SJCRH30 (cell line): ENCODE measurements around the gene ZNF750. TPM values are rescaled to one million over a fixed set of nuclear protein-coding genes. Genes with fewer than 3 reads are reported as not detected.

ENCODE experiments used
- DNase-seq, 2 experiments: peaks; one replicate each; pipeline ENCODE4 v3.0.0-alpha.2; 2015 to 2020
- H3K27ac ChIP-seq: fragments of 250-450 bp; sonication (Bioruptor Pico); 2 replicates; pipeline ENCODE4 v1.5.1; 2020; ENCODE audit warnings: mild to moderate bottlenecking, moderate library complexity
- H3K27me3 ChIP-seq: fragments of 250-450 bp; sonication (Bioruptor Pico); 2 replicates; pipeline ENCODE4 v1.5.1; 2020; ENCODE audit warnings: mild to moderate bottlenecking, moderate library complexity
- H3K36me3 ChIP-seq: fragments of 250-450 bp; sonication (Bioruptor Pico); 2 replicates; pipeline ENCODE4 v1.5.1; 2020; ENCODE audit warnings: mild to moderate bottlenecking, moderate library complexity
- H3K4me1 ChIP-seq: fragments of 250-450 bp; sonication (Bioruptor Pico); 2 replicates; pipeline ENCODE4 v1.5.1; 2020; ENCODE audit warnings: mild to moderate bottlenecking, moderate library complexity
- H3K4me3 ChIP-seq: fragments of 250-450 bp; sonication (Bioruptor Pico); 2 replicates; pipeline ENCODE4 v1.5.1; 2020; ENCODE audit warnings: mild to moderate bottlenecking, moderate library complexity
- H3K9me3 ChIP-seq: fragments of 250-450 bp; sonication (Bioruptor Pico); replicated peaks from 2 replicates; pipeline ENCODE4 v1.5.1; 2020; ENCODE audit warnings: mild to moderate bottlenecking, moderate library complexity
- total RNA-seq: library from RNA; depleted of rRNA; stranded (reverse); fragments of >200 nt; shearing (Covaris generic); gene quantifications from 2 replicates; pipeline ENCODE4 v1.2.3, GENCODE V29; 2014

ZNF750 gene
- total RNA-seq, 1 experiment from 2014 or later, result not detected

- Histone ChIP-seq H3K9me3 (peaks cover 13% of the 10 kb centered on the region; the same call in 1 of the 2 replicates), H3K36me3 (peaks cover 82% of the 10 kb centered on the region), H3K4me1 (no peaks in the 10 kb centered on the region), H3K27ac (no peak overlapping the region), H3K4me3 (no peak overlapping the region), H3K27me3 (no peaks in the 10 kb centered on the region)
- DNase-seq, result no peak
These were observed 16.8 kb downstream of the ZNF750 start for GRCh38 chr17:82823004-82823403.

DNA sequence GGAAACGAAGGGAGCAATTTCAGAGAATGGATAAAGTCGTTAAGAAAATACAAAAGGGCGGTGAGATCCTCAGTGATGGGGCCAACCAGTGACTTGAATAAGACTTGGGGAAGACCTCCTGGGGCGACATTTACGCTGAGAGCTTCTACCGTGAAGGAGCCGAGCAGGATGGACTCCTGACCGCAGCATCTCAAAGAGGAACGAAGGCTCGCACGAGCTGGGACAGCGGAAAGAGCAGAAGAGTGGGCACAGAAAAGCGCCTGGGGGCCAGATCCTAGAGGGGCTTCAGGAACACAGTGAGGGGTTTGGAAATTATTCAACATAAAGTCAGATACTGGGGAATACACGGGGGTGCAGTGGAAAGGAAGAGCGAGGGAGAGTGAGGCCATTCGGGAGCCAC, 17.5 kb downstream of the ZNF750 start:
- Histone ChIP-seq H3K36me3 (peaks cover 83% of the 10 kb centered on the region), H3K9me3 (peaks cover 13% of the 10 kb centered on the region; the same call in 1 of the 2 replicates), H3K27ac (no peak overlapping the region), H3K27me3 (no peaks in the 10 kb centered on the region), H3K4me1 (no peaks in the 10 kb centered on the region), H3K4me3 (no peak overlapping the region)
- DNase-seq, result no peak

DNA sequence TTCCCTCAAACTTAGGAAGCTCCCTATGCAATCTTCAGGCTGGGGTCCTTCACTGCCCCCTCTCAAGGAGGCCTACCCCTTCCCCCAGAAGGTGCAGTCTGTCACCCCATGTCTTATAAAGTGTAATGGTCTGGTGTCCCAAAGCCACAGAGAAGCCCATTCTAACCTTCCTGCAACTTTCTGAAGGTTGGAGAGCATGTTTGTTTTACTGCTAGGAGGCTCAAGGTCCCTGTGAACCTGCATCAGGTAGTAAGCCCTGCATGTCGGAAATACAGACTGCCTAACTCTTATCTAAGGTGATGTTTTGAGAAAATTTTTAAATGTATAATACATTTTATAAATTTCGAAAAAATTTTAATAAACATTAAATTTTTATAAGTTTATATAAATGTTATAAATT, 18.3 kb downstream of the ZNF750 start:
- H3K9me3 ChIP-seq, result peaks cover 13% of the 10 kb centered on the region; the same call in 1 of the 2 replicates
- no peaks in the 10 kb centered on the region for H3K27me3 ChIP-seq
- peaks cover 82% of the 10 kb centered on the region for H3K36me3 ChIP-seq
- no peak overlapping the region for H3K27ac ChIP-seq
- no peaks in the 10 kb centered on the region for H3K4me1 ChIP-seq
- H3K4me3 ChIP-seq, result no peak overlapping the region
- no peak for DNase-seq

- H3K4me3 ChIP-seq, result no peak overlapping the region
- H3K4me1 ChIP-seq, result no peaks in the 10 kb centered on the region
- H3K27me3 ChIP-seq, result no peaks in the 10 kb centered on the region
- peaks cover 13% of the 10 kb centered on the region; the same call in 1 of the 2 replicates for H3K9me3 ChIP-seq
- H3K36me3 ChIP-seq, result peaks cover 84% of the 10 kb centered on the region
- H3K27ac ChIP-seq, result no peak overlapping the region
- no peak for DNase-seq
These were observed 19.3 kb downstream of the ZNF750 start for GRCh38 chr17:82820278-82821251.

DNA sequence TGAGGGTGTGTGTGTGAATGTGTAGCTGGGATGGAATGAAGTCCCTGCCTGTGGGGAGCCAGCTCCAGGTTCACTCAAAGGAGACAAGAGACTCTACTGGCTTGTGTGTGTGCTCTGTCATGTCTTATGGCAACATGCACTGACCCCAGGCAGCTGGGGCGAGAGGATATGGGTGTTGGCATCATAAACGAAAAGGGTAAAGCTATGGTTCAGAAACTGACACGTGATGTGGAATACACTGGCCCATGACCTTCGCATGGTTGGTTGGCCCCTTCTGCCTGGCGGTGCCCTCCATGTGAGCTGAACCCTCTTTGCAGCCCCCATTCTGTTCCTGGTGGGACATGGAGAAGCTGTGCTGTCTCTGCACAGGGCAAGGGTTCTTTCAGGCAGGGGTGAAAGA, 21.9 kb downstream of the ZNF750 start:
- H3K4me3 ChIP-seq, result no peak overlapping the region
- no peaks in the 10 kb centered on the region for H3K4me1 ChIP-seq
- no peak overlapping the region for H3K27ac ChIP-seq
- no peaks in the 10 kb centered on the region for H3K27me3 ChIP-seq
- H3K9me3 ChIP-seq, result peaks cover 13% of the 10 kb centered on the region; the same call in 1 of the 2 replicates
- peaks cover 84% of the 10 kb centered on the region for H3K36me3 ChIP-seq
- no peak for DNase-seq

DNA sequence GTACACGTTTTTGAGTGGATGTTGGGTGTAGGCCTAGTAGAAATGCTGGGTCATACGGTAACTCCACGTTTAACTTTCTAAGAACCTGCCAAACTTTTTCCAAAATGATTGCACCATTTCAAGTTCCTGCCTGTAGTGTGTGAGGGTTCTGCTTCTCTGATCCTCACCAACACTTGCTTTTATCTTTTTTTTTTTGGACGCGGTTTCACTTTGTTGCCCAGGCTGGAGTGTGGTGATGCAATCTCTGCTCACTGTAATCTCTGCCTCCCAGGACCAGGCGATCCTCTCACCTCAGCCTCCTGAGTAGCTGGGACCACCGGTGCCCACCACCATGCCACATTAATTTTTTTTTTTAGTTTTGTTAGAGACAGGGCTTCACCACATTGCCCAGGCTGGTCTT, 23.5 kb downstream of the ZNF750 start:
- H3K36me3 ChIP-seq, result peaks cover 82% of the 10 kb centered on the region
- DNase-seq, result no peak
- H3K27me3 ChIP-seq, result no peaks in the 10 kb centered on the region
- no peaks in the 10 kb centered on the region for H3K4me1 ChIP-seq
- H3K27ac ChIP-seq, result no peak overlapping the region
- no peak overlapping the region for H3K4me3 ChIP-seq
- H3K9me3 ChIP-seq, result peaks cover 13% of the 10 kb centered on the region; the same call in 1 of the 2 replicates

- Histone ChIP-seq H3K36me3 (peaks cover 79% of the 10 kb centered on the region), H3K27ac (no peak overlapping the region), H3K9me3 (peaks cover 9% of the 10 kb centered on the region; the same call in 1 of the 2 replicates), H3K27me3 (no peaks in the 10 kb centered on the region), H3K4me3 (no peak overlapping the region), H3K4me1 (no peaks in the 10 kb centered on the region)
- DNase-seq, result no peak
These were observed 24.0 kb downstream of the ZNF750 start for GRCh38 chr17:82815790-82816305.

- Histone ChIP-seq H3K9me3 (peaks cover 6% of the 10 kb centered on the region; the same call in 1 of the 2 replicates), H3K4me3 (no peak overlapping the region), H3K27me3 (no peaks in the 10 kb centered on the region), H3K27ac (no peak overlapping the region), H3K4me1 (no peaks in the 10 kb centered on the region), H3K36me3 (peaks cover 76% of the 10 kb centered on the region)
- no peak for DNase-seq
These were observed 24.5 kb downstream of the ZNF750 start for GRCh38 chr17:82815354-82815753.

DNA sequence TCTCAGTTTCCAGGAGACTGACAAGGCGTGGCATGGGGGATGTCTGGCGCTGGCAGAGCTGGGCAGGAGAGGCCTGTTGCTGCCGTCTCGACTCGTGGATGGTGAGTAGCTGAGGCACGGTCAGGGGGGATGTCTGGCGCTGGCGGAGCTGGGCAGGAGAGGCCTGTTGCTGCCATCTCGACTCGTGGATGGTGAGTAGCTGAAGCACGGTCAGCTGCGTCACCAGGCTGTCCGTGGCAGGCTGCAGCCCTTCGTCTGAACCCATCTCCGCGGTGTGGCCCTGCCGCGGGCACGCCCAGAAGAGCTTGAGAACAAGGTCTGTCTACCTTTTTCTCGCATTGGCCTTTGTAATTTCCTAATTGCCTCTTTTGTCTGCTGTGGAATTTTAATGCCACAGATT, 25.0 kb downstream of the ZNF750 start:
- 0 out of 2 replicates have a peak, but pooled peaks cover 2% of the 10 kb centered on the region for H3K9me3 ChIP-seq
- peaks cover 72% of the 10 kb centered on the region for H3K36me3 ChIP-seq
- H3K4me3 ChIP-seq, result no peak overlapping the region
- no peaks in the 10 kb centered on the region for H3K27me3 ChIP-seq
- no peak overlapping the region for H3K27ac ChIP-seq
- H3K4me1 ChIP-seq, result no peaks in the 10 kb centered on the region
- no peak for DNase-seq

- H3K27me3 ChIP-seq, result no peaks in the 10 kb centered on the region
- no peak overlapping the region for H3K27ac ChIP-seq
- no peak for DNase-seq
- H3K4me3 ChIP-seq, result no peak overlapping the region
- H3K36me3 ChIP-seq, result peaks cover 63% of the 10 kb centered on the region
- no peaks in the 10 kb centered on the region for H3K9me3 ChIP-seq
- no peaks in the 10 kb centered on the region for H3K4me1 ChIP-seq
These were observed 26.3 kb downstream of the ZNF750 start for GRCh38 chr17:82813299-82814051.

DNA sequence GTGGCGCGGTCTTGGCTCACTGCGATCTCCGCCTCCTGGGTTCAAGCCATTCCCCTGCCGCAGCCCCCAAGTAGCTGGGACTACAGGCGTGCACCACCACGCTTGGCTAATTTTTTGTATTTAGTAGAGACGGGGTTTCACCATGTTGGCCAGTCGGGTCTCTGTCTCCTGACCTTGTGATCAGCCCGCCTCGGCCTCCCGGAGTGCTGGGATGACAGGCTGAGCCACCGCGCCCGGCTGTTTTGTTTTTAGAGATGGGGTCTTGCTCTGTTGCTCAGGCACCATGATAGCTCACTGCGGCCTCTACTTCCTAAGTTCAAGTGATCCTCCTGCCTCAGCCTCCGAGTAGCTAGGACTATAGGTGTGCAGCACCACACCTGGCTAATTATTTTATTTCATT, 27.2 kb downstream of the ZNF750 start:
- peaks cover under 1% of the 10 kb centered on the region; the same call in 1 of the 2 replicates for H3K4me1 ChIP-seq
- DNase-seq, result no peak
- no peak overlapping the region for H3K4me3 ChIP-seq
- no peaks in the 10 kb centered on the region for H3K9me3 ChIP-seq
- H3K27me3 ChIP-seq, result no peaks in the 10 kb centered on the region
- H3K27ac ChIP-seq, result no peak overlapping the region
- peaks cover 60% of the 10 kb centered on the region for H3K36me3 ChIP-seq

DNA sequence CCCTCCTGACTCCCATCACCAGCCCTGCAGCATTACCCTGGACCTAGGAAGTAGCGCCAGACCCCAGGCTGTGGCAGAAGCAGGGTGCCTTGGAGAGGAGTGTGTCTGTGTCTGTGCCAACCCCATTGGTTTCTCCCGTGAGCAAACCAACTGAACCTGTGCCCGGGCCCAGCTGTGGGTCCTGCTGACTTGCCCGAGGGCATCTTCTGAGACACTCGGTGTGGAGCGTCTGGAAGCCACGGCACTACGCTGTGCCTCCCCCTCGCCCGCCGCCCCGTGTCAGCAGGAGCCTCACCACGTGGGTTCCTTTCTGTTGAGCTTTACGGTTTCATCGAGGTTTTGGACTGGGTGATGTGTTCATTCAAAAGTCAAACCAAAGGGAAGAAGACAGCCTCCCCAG, 27.8 kb downstream of the ZNF750 start:
- DNase-seq, result no peak
- peaks cover 58% of the 10 kb centered on the region for H3K36me3 ChIP-seq
- no peaks in the 10 kb centered on the region for H3K9me3 ChIP-seq
- H3K4me3 ChIP-seq, result no peak overlapping the region
- H3K27me3 ChIP-seq, result no peaks in the 10 kb centered on the region
- H3K4me1 ChIP-seq, result peaks cover 6% of the 10 kb centered on the region; the same call in 1 of the 2 replicates
- H3K27ac ChIP-seq, result no peak overlapping the region

DNA sequence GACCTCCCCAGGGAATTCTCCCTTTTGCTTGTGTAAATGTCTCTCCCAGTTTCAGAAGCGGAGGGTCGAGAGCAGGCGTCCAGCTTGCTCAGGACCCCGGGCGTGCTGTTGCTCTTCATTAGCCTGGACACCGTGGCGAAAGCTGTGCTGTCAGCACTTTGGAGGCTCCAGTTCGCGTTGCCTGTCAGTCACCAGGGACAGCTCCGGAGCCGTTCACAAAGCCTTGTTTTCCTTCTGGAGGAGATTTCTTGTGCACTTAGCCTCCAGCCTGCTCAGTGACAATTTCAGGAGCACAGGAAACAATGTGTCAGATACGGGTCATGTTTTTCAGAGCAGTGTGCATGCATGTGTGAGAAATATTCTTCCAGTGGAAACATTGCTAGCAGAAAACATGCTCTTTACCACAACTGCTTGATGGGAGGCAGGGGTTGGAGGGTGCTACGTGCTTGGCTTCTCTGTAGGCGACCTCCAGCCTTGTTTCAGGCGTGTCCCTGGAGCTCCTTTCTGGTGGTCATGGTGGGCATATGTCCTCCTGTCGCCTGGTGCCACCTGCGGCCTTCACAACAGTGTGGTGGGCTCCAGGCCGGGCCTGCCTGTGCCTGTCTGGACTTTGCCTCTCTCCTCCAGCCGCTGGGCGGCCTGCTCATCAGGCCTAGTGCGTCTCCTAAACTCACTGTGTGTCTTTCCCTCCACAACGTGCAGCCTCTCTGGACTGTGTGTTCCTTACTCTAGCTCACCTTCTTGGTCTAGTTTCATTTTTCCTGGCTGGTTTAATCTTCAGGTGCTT, 29.0 kb downstream of the ZNF750 start:
- no peak for DNase-seq
- H3K36me3 ChIP-seq, result peaks cover 57% of the 10 kb centered on the region
- no peaks in the 10 kb centered on the region for H3K27me3 ChIP-seq
- no peak overlapping the region for H3K27ac ChIP-seq
- H3K9me3 ChIP-seq, result no peaks in the 10 kb centered on the region
- H3K4me3 ChIP-seq, result no peak overlapping the region
- H3K4me1 ChIP-seq, result peaks cover 13% of the 10 kb centered on the region; the same call in 1 of the 2 replicates
